ENCODE results near the gene SPATA9.
"Not testable (repeated sequence)": the region's sequence is repeated elsewhere in the genome, so short reads cannot be mapped to it uniquely, and the experiment has no call there.

Gene SPATA9

DNA sequence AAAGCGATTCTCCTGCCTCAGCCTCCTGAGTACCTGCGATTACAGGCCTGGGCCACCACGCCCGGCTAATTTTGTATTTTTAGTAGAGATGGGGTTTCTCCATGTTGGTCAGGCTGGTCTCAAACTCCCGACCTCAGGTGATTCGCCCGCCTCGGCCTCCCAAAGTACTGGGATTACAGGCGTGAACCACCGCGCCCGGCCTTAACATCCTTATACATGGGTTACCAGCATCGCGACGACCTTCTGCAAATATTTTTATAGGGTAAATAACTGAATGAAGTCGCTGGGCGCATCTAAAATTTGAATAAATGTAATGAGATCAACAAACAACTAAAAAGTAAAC lies 36.6 kb downstream of the SPATA9 start:
- DNase-seq (ENCODE audit: low spot score): not testable (repeated sequence)

DNA sequence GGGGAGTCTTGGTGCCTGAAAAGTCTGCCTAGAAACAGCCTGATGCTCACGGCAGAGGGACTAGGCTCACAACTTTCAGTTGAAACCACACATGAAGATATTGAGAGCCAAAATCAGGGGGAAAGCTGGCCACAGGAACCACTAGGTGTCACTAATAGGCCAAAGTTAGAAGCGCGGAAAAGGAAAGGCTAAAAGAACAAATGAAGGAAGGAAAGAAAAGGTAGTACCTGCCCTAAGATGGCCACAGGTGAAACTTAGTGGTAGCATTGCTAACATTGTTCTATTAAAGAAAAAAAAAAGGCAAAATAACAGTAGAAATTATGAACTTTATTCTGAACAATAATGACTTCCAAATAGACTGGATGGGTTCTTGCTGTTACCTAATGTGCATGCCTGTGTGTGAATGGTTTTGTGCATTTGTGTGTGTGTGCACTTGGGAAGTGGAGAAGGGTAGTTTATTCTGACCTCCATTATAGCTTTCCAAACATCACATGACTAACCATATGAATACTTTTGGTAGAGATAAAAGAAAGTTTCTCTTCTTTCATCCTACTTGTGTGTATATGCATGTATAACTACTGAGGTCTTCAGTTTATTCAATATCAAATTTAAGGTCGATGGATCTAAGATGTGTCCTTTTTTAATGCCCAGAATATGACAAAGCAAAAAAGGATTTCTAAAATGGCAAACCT lies 38.3 kb downstream of the SPATA9 start:
- no peak for DNase-seq (ENCODE audit: low spot score)

- DNase-seq (ENCODE audit: low spot score): no peak
These were observed 39.6 kb downstream of the SPATA9 start for GRCh38 chr5:95643152-95643551.

DNA sequence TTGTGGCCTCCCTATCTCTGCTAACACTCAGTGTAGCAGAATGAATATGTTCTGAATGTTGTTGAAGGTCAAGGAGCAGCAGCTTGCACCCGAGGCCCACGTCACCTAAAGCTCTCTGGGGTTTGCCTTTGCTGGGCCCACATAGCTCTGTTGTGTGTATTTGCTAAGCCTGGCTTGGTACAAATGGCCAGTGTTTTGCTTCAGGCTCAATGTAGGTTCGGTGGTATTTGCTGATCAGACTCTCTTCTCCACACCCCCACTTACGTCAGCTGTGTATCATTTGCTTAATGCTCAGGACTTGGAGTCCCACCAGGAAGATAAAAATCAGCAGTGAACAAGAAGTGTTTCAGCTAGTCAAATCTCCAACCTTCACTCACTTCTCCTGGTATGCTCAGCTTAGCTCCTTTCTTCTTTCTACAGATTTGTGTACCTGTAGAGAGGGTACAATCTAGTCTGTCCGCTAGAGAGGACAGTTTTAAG lies 41.0 kb downstream of the SPATA9 start:
- no peak for DNase-seq (ENCODE audit: low spot score)

DNA sequence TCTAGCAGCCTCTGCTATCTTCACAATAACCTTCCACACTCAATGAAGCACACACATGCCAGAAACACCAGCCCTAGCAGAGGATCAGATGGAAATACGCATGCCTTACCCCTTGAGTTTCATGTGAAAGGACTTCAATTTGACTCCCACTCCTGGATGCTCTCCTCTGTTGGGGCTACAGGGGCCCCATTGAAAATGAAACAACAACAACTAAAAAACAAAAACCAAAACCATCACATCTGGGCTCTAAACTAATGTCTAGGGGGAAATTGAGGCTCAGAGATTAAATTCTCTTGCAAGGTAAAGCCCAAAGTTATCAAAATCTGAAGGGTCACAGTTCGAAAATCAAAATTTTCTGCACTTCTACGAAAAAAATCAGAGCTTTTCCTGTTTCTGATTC lies 44.2 kb downstream of the SPATA9 start:
- DNase-seq (ENCODE audit: low spot score): no peak

DNA sequence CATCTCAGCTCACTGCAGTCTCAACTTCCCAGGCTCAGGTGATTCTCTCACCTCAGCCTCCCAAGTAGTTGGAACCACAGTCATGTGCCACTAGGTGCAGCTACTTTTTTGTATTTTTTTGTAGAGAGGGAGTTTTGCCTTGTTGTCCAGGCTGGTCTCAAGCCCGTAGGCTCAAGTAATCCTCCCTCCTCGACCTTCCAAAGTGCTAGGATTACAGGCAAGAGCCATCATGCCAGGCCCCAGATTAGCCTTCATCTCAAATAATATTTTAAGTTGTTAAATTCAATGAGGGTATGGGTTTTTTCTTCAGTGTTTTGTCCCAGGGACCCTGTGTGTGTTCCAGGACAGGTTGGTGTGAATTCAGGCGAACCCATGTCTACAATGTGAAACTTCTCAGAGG lies 48.7 kb downstream of the SPATA9 start:
- no peak for DNase-seq (ENCODE audit: low spot score)

GRCh38 chr5:95633671-95634070 lies 49.1 kb downstream of the SPATA9 start:
- no peak for DNase-seq (ENCODE audit: low spot score)

DNA sequence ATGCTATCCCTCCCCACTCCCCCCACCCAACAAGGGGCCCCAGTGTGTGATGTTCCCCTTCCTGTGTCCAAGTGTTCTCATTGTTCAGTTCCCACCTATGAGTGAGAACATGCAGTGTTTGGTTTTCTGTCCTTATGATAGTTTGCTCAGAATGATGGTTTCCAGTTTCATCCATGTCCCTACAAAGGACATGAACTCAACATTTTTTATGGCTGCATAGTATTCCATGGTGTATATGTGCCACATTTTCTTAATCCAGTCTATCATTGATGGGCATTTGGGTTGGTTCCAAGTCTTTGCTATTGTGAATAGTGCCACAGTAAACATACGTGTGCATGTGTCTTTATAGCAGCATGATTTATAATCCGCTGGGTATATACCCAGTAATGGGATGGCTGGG lies 49.8 kb downstream of the SPATA9 start:
- DNase-seq (ENCODE audit: low spot score): not testable (repeated sequence)

- DNase-seq (ENCODE audit: low spot score): no peak
These were observed 50.7 kb downstream of the SPATA9 start for GRCh38 chr5:95631991-95632675.

GRCh38 chr5:95631255-95631958 lies 51.4 kb downstream of the SPATA9 start:
- DNase-seq (ENCODE audit: low spot score): no peak

DNA sequence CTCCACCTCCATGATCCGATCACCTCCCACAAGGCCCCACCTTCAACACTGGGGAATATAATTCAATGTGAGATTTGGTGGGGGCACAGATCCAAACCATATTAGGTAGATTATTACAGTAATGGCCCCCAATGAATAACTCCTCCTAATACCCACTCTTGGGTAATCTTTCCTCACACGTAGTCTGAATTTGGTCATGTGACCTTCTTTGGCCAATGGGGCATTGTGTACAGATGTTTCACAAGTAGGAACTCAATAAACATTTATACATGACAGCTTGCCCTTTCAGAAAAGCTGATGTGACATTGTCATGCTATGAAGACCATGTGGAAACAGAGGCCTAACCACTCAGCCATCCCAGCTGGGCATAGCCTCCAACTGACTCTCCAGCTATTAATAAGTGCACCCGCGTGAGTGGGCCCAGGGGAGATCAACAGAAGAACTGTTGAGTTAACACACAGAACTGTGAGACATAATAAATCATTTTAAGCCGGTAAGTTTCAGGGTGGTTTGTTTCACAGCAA lies 52.3 kb downstream of the SPATA9 start:
- DNase-seq (ENCODE audit: low spot score): no peak

DNA sequence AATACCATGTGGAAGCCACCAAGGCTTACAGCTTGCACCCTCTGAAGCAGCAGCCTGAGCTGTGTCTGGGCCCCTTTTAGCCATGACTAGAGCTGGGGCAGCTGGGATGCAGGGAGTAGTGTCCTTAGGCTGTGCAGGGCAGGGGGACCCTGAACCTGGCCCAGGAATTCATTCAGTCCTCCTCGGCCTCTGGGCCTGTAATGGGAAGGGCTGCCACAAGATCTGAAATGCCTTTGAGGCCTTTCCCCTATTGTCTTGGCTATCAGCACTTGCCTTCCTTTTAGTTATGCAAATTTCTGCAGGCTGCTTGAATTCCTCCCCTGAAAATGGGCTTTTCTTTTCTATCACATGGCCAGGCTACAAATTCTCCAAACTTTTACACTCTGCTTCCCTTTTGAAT lies 53.9 kb downstream of the SPATA9 start:
- DNase-seq (ENCODE audit: low spot score): no peak

DNA sequence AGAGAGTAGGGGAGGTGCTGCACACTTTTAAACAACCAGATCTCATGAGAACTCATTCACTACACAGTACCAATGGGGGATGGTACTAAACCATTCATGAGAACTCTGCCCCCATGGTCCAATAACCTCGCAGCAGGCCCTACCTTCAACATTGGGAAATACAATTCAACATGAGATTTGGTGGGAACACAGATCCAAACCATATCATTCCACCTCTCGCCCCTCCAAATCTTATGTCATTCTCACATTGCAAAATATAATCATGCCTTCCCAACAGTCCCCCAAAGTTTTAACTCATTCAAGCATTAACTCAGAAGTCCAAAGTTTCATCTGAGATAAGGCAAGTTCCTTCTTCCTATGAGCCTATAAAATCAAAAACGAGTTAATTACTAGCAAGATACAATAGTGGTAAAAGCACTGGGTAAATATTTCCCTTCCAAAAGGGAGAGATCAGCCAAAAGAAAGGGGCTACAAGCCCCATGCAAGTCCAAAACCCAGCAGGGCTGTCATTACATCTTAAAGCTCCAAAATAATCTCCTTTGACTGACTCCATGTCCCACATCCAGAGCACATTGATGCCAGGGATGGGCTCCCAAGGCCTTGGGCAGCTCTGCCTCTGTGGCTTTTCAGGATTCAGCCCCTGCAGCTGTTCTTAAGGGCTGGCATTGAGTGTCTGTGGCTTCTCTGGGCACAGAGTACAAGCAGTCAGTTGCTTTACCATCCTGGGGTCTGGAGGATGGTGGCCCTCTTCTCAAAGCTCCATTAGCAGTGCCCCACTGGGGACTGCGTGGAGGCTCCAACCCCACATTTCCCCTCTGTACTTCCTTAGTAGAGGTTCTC lies 54.6 kb downstream of the SPATA9 start:
- DNase-seq (ENCODE audit: low spot score): no peak

GRCh38 chr5:95626701-95627100 lies 56.1 kb downstream of the SPATA9 start:
- no peak for DNase-seq (ENCODE audit: low spot score)

- DNase-seq (ENCODE audit: low spot score): no peak
These were observed 58.4 kb downstream of the SPATA9 start for GRCh38 chr5:95624368-95624767.

GRCh38 chr5:95623706-95624105 lies 59.1 kb downstream of the SPATA9 start:
- no peak for DNase-seq (ENCODE audit: low spot score)

- no peak for DNase-seq (ENCODE audit: low spot score)
These were observed 60.8 kb downstream of the SPATA9 start for GRCh38 chr5:95621839-95622629.

DNA sequence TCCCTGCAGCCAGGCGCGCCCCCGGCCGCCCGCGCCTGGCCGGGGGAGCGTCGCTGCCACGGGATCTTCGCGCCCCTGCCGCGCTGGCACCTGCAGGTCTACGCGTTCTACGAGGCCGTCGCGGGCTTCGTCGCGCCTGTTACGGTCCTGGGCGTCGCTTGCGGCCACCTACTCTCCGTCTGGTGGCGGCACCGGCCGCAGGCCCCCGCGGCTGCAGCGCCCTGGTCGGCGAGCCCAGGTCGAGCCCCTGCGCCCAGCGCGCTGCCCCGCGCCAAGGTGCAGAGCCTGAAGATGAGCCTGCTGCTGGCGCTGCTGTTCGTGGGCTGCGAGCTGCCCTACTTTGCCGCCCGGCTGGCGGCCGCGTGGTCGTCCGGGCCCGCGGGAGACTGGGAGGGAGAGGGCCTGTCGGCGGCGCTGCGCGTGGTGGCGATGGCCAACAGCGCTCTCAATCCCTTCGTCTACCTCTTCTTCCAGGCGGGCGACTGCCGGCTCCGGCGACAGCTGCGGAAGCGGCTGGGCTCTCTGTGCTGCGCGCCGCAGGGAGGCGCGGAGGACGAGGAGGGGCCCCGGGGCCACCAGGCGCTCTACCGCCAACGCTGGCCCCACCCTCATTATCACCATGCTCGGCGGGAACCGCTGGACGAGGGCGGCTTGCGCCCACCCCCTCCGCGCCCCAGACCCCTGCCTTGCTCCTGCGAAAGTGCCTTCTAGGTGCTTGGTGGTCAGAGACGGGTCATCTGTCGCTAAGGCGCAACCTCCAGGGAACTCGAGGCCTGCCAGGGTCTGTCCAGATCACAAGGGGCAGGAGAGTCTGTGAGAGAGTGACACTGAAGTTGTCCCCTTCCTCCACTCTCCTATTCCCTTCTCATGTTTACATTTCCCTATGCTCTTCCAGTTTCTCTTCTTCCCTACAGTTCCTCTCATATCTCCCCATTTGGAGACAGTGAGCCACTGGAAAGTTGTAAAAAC lies 61.6 kb downstream of the SPATA9 start:
- DNase-seq (ENCODE audit: low spot score): peak; percentile 37

GRCh38 chr5:95620030-95620869 lies 62.5 kb downstream of the SPATA9 start, which contains the start of gene GPR150:
Gene GPR150 (plus strand): TSS chr5:95620087. CDS start chr5:95620276, 189 bp downstream.
- peak; percentile 50 for DNase-seq (ENCODE audit: low spot score)

All from hepatic stellate cell (primary cell).